K562 (cell line): ENCODE results near the gene AMBRA1. TPM values are rescaled to one million over a fixed set of nuclear protein-coding genes. Genes with fewer than 3 reads are reported as not detected.

Experiments used
- ATAC-seq: fragments of 200-7000 bp; cut with Tn5 transposase; 3 replicates; pipeline ENCODE4 v1.9.1; 2020; ENCODE audit warnings: moderate library complexity
- BruUV-seq: library from RNA; stranded (reverse); fragments of 400-500 nt; replicated peaks from 2 replicates; lab custom pipeline; 2021; lab: Mats Ljungman, UMichigan
- CTCF ChIA-PET: fragments of 300-600 bp; formaldehyde crosslinking; extraction: SDS; loops from one replicate; lab custom pipeline; 2021; ENCODE audit warnings: low intra/inter-chr PET ratio; lab: Yijun Ruan, JAX
- POLR2A ChIA-PET: fragments of 300-600, 350-650 bp; sonication (Branson Sonifier 250); formaldehyde crosslinking; extraction: SDS; loops from one replicate; lab custom pipeline; 2021; ENCODE audit warnings: antibody characterized with exemption, inconsistent platforms; lab: Yijun Ruan, JAX
- DNase-seq, 4 experiments: peaks; one replicate each; pipeline versions ENCODE4 v3.0.0 to v3.0.0-alpha.2; 2011 to 2018; ENCODE audit warnings: low spot score in 3 of 4, mixed read lengths in 3 of 4; ENCODE audit errors: extremely low read depth in 1 of 4
- FAIRE-seq: peaks from 2 replicates; lab custom pipeline; 2011; peaks lifted over from hg19 to GRCh38; lab: Jason Lieb, UNC
- H2AFZ ChIP-seq: 2 replicates; pipeline ENCODE4 v1.6.0; 2011; ENCODE audit warnings: low read depth, low read length, control low read depth, inconsistent platforms
- H3K27ac ChIP-seq: fragments of 200-600 bp; 3 replicates; pipeline ENCODE4 v1.8.0; 2011; ENCODE audit warnings: low read depth, mild to moderate bottlenecking, control low read depth, inconsistent platforms, low read length, moderate library complexity, mixed read lengths; ENCODE audit errors: extremely low read depth
- H3K27me3 ChIP-seq, 2 experiments: fragments of 300-600 bp in 1 of 2; 2 replicates in 1 of 2; 3 replicates in 1 of 2; pipeline versions ENCODE4 v1.6.0 to v1.8.0; 2011; ENCODE audit warnings: inconsistent platforms in 2 of 2, low read length in 2 of 2, mild to moderate bottlenecking in 1 of 2, mixed read lengths in 1 of 2, moderate library complexity in 1 of 2; ENCODE audit not compliant: control insufficient read depth in 2 of 2, insufficient read depth in 2 of 2
- H3K36me3 ChIP-seq: fragments of 300-600 bp; 3 replicates; pipeline ENCODE4 v1.8.0; 2011; ENCODE audit warnings: mild to moderate bottlenecking, low read length, inconsistent platforms; ENCODE audit not compliant: control insufficient read depth, insufficient read depth
- H3K4me1 ChIP-seq, 2 experiments: fragments of 200-600 bp in 1 of 2; replicated peaks in 1 of 2; 2 replicates in 1 of 2; 3 replicates in 1 of 2; pipeline versions ENCODE4 v1.5.1 to v1.8.0; 2011; ENCODE audit warnings: inconsistent platforms in 2 of 2, low read length in 2 of 2, mild to moderate bottlenecking in 1 of 2, mixed read lengths in 1 of 2, moderate library complexity in 1 of 2; ENCODE audit not compliant: control insufficient read depth in 2 of 2, insufficient read depth in 2 of 2
- H3K4me2 ChIP-seq: 2 replicates; pipeline ENCODE4 v1.6.1; 2011; ENCODE audit warnings: low read length, control low read depth, inconsistent platforms, mixed read lengths; ENCODE audit not compliant: insufficient read depth
- H3K4me3 ChIP-seq: fragments of 200-600 bp; sonication (generic), shearing (Covaris generic); 2 replicates; pipeline ENCODE4 v1.5.1; 2016; ENCODE audit warnings: control low read depth, inconsistent platforms
- H3K79me2 ChIP-seq: fragments of 200-600 bp; 3 replicates; pipeline ENCODE4 v1.8.0; 2011; ENCODE audit warnings: low read length, inconsistent platforms; ENCODE audit not compliant: control insufficient read depth, insufficient read depth
- H3K9ac ChIP-seq, 2 experiments: 2 replicates each; pipeline versions ENCODE4 v1.6.0 to v1.6.1; 2011; ENCODE audit warnings: low read depth in 2 of 2, low read length in 2 of 2, control low read depth in 1 of 2, inconsistent platforms in 1 of 2, mild to moderate bottlenecking in 1 of 2, mixed read lengths in 1 of 2; ENCODE audit not compliant: insufficient read depth in 1 of 2
- H3K9me1 ChIP-seq: one replicate; pipeline ENCODE4 v1.6.0; 2011; ENCODE audit warnings: inconsistent platforms, mild to moderate bottlenecking, low read length, moderate library complexity; ENCODE audit not compliant: control insufficient read depth, insufficient read depth
- H3K9me3 ChIP-seq: replicated peaks from 2 replicates; pipeline ENCODE4 v1.5.1; 2011; ENCODE audit warnings: low read depth, low read length, inconsistent platforms; ENCODE audit not compliant: control insufficient read depth, insufficient read depth
- H4K20me1 ChIP-seq: replicated peaks from 2 replicates; pipeline ENCODE4 v1.6.1; 2011; ENCODE audit warnings: low read length, inconsistent platforms, mixed read lengths; ENCODE audit not compliant: control insufficient read depth, insufficient read depth
- ARID1B ChIP-seq: fragments of 450-650 bp; IDR thresholded peaks from 2 replicates; pipeline ENCODE4 v1.6.1; 2016; ENCODE audit warnings: antibody characterized with exemption, mild to moderate bottlenecking, inconsistent platforms
- CBFA2T2 ChIP-seq: fragments of 450-650 bp; conservative IDR thresholded peaks from 2 replicates; pipeline ENCODE4 v1.6.1; 2017; ENCODE audit warnings: mild to moderate bottlenecking
- ESRRA ChIP-seq: fragments of 450-650 bp; IDR thresholded peaks from 2 replicates; pipeline ENCODE4 v1.6.1; 2014; ENCODE audit warnings: low read depth, mild to moderate bottlenecking, moderate library complexity, borderline replicate concordance
- FOXJ3 ChIP-seq: sonication (generic); formaldehyde crosslinking; IDR thresholded peaks from 2 replicates; pipeline ENCODE4 v1.4.0; 2020; ENCODE audit warnings: mild to moderate bottlenecking, missing genetic modification reagents
- ILF3 ChIP-seq: fragments of 450-650 bp; IDR thresholded peaks from 2 replicates; pipeline ENCODE4 v1.6.1; 2018; ENCODE audit warnings: antibody characterized with exemption, mild to moderate bottlenecking, moderate library complexity, borderline replicate concordance
- KAT2B ChIP-seq: IDR thresholded peaks from one replicate; pipeline ENCODE4 v1.6.1; 2012; ENCODE audit warnings: low read depth, mild to moderate bottlenecking, control low read depth, inconsistent platforms, low read length, moderate library complexity
- MEIS2 ChIP-seq: fragments of 450-650 bp; IDR thresholded peaks from 2 replicates; pipeline ENCODE4 v1.6.1; 2014; ENCODE audit warnings: mild to moderate bottlenecking; ENCODE audit not compliant: partially characterized antibody
- SAFB2 ChIP-seq: fragments of 200-400 bp; formaldehyde crosslinking; IDR thresholded peaks from 2 replicates; pipeline ENCODE4 v1.6.1; 2018; ENCODE audit warnings: borderline replicate concordance, low read length, low read depth, moderate library complexity; ENCODE audit not compliant: severe bottlenecking
- ZNF436 ChIP-seq: fragments of 250-450, 450-650 bp; sonication (Bioruptor Pico); formaldehyde crosslinking; IDR thresholded peaks from 2 replicates; pipeline ENCODE4 v1.7.0; 2020; ENCODE audit warnings: mild to moderate bottlenecking
- ZNF668 ChIP-seq: fragments of 250-450 bp; sonication (Bioruptor Pico); IDR thresholded peaks from 2 replicates; pipeline ENCODE4 v1.8.0; 2022; ENCODE audit warnings: mild to moderate bottlenecking, inconsistent platforms
- WGBS: fragments of 100-300 bp; shearing (Covaris generic); methylation state at CpG from one replicate; pipeline ENCODE4 v1.1.6; 2016; ENCODE audit warnings: low coverage, mixed read lengths; ENCODE audit not compliant: insufficient coverage; ENCODE audit errors: missing lambda C conversion rate; 5-methylcytosine and 5-hydroxymethylcytosine counted together
- in situ Hi-C: fragments of 300-500 bp; cut with MboI; formaldehyde crosslinking; loops from 4 replicates; pipeline ENCODE4 v1.15.0; 2018; ENCODE audit warnings: inconsistent platforms, mixed read lengths
- intact Hi-C: fragments of 100-400 bp; cut with micrococcal nuclease; formaldehyde crosslinking; loops from 2 replicates; pipeline ENCODE4 v1.14.2; 2022
- polyA plus RNA-seq, 8 experiments: library from polyadenylated mRNA; depleted of rRNA in 4 of 8; stranded (reverse) in 5 of 8; unstranded in 3 of 8; fragments of >200 nt; fragmentation: Nextera tagmentation in 2 of 8; fragmentation: Illumina TruSeq in 1 of 8; extraction: Ambion mirVana in 2 of 8; extraction: Trizol in 1 of 8; gene quantifications; 2 replicates each; pipeline versions ENCODE4 v1.2.1 to v1.2.3, GENCODE V29; 2011 to 2014; ENCODE audit warnings: inconsistent platforms in 1 of 8, missing spikeins in 1 of 8
- total RNA-seq, 7 experiments: library from RNA; depleted of rRNA in 6 of 7; stranded (reverse); fragments of >200 nt in 6 of 7; fragmentation: Illumina TruSeq in 2 of 7; extraction: Trizol in 2 of 7; gene quantifications; 2 replicates each; pipeline versions ENCODE4 v1.2.1 to v1.2.3, GENCODE V29; 2011 to 2021; ENCODE audit warnings: low replicate concordance in 1 of 7
- TF ChIP-seq, protein P1 (sequence below): fragments of 250-450 bp; sonication (Bioruptor Pico); IDR thresholded peaks from 2 replicates; pipeline ENCODE4 v1.8.0; 2021; ENCODE audit warnings: moderate library complexity, mild to moderate bottlenecking, inconsistent platforms

AMBRA1 gene
- total and polyA plus RNA-seq, 9 of the 15 experiments (the other 6 are each of a cell fraction or from before 2014, with no cell fraction given), result 0.15 to 24.5 (median 13.0) TPM

DNA sequence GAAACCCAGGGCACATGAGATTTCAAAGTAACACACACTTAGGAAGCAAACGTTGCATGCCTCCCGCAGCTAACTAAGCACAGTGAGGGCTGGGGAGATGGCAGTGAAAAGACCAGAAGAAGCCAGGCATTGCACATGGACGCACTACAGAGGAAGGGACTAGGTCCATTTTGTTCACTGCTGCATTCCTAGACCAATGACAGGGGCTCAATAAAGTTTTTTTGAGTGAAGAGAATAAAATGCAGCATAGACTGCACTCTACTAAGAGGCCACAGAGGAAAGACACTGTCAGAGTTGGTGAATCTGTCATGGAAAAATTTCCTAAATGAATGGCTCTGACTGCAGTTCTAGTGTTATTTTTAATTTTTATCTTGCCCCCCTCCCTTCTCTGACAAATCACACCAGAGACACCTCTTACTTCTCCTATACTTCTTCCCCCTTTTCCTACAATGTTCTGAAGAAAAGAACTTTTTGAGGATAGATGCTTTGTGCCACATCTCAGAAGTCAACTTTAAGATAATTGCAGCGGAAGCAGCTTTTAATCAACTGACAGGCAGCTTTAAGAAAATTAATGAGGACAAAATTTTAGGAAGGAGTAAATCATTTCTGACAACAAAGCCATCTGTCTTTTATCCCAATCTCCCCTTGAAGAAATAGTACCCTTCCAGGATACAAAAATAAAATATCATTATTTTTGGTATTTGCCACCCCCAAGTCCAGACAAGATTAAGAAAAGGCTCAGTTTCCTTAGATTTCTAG is 167.4 kb downstream of the AMBRA1 start:
- Histone ChIP-seq H3K27ac (peak overlapping the region; percentile 37; the same call in 1 of the 3 replicates), H3K4me3 (no peak overlapping the region), H3K79me2 (0 out of 3 replicates have a peak, but pooled peaks cover 2% of the 10 kb centered on the region), H2AFZ (no peak overlapping the region), H3K9ac (no peak overlapping the region), H3K27me3 (no peaks in the 10 kb centered on the region), H3K4me2 (no peak overlapping the region), H3K9me1 (no peaks in the 10 kb centered on the region), H3K4me1 (peaks cover 0 to 27% of the 10 kb centered on the region in 2 experiments; a peak in 4 of 5 replicates), H3K36me3 (peaks cover 16% of the 10 kb centered on the region; the same call in 2 of the 3 replicates), H3K9me3 (no peaks in the 10 kb centered on the region), H4K20me1 (no peaks in the 10 kb centered on the region; the same call in 1 of the 2 replicates)
- DNase-seq (no peak), FAIRE-seq (no peak), ATAC-seq (no peak)
- no TSS peak for BruUV-seq
- in situ Hi-C loops, result no loop called here
- CTCF ChIA-PET, result no interaction called here
- POLR2A ChIA-PET, result interaction anchor here (0.5 to 0.7 kb wide), 2 partner anchors 9 to 245 kb away, joined by 3 read pairs; no protein-coding TSS in a partner anchor
- WGBS, result 63% methylated on average over 4 of the region's 4 CpGs
- intact Hi-C loops, result no loop called here
- no peak for TF ChIP-seq KAT2B
- TF ChIP-seq ZNF436 (CRISPR knock-in tag), result no peak
- peak; percentile 96 for TF ChIP-seq MEIS2
- TF ChIP-seq FOXJ3 (CRISPR knock-in tag), result no peak
- peak; percentile 72 for TF ChIP-seq ARID1B
- no peak for TF ChIP-seq SAFB2
- TF ChIP-seq ESRRA, result no peak
- TF ChIP-seq ZNF668 (CRISPR knock-in tag), result no peak
- TF ChIP-seq, protein P1, sequence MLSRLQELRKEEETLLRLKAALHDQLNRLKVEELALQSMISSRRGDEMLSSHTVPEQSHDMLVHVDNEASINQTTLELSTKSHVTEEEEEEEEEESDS (CRISPR knock-in tag), result no peak
- TF ChIP-seq CBFA2T2, result 0 out of 2 replicates have a peak, but pooled peaks have one; percentile 25
- TF ChIP-seq ILF3, result no peak
